Panc1 (cell line): Measurements from ENCODE around the gene SFT2D2. TPM values are rescaled to one million over a fixed set of nuclear protein-coding genes. Genes with fewer than 3 reads are reported as not detected.

Experiments used
- ATAC-seq: fragments of 200-7000 bp; cut with Tn5 transposase; 2 replicates; pipeline ENCODE4 v1.9.1; 2020; ENCODE audit warnings: mild to moderate bottlenecking, moderate library complexity
- BruUV-seq: library from RNA; stranded (reverse); fragments of 400-500 nt; replicated peaks from 2 replicates; lab custom pipeline; 2021; lab: Mats Ljungman, UMichigan
- CTCF ChIA-PET: fragments of 300-600 bp; sonication (Branson Sonifier 250); formaldehyde crosslinking; loops from one replicate; lab custom pipeline; 2022; ENCODE audit warnings: antibody characterized with exemption; lab: Charles Lee
- POLR2A ChIA-PET: fragments of 300-600 bp; sonication (Branson Sonifier 250); formaldehyde crosslinking; loops from one replicate; lab custom pipeline; 2022; ENCODE audit warnings: antibody characterized with exemption; lab: Charles Lee
- DNase-seq: peaks from one replicate; pipeline ENCODE4 v3.0.0-alpha.2; 2010; ENCODE audit warnings: low read depth, low spot score
- H3K27ac ChIP-seq: 2 replicates; pipeline ENCODE4 v1.5.1; 2011; ENCODE audit warnings: mild to moderate bottlenecking, low read length, inconsistent platforms
- H3K27me3 ChIP-seq: fragments of 200-500 bp; sonication (Bioruptor generic); 2 replicates; pipeline ENCODE4 v1.6.0; 2014; ENCODE audit warnings: low read length, inconsistent platforms; ENCODE audit not compliant: control insufficient read depth, insufficient read depth
- H3K36me3 ChIP-seq: fragments of 200-500 bp; sonication (Bioruptor generic); 2 replicates; pipeline ENCODE4 v1.5.1; 2014; ENCODE audit warnings: inconsistent platforms, mild to moderate bottlenecking, low read length, moderate library complexity; ENCODE audit not compliant: control insufficient read depth, insufficient read depth
- H3K4me1 ChIP-seq: 2 replicates; pipeline ENCODE4 v1.5.1; 2011; ENCODE audit warnings: inconsistent platforms, mild to moderate bottlenecking, low read length, moderate library complexity; ENCODE audit not compliant: control insufficient read depth, insufficient read depth
- H3K4me3 ChIP-seq, 2 experiments: 2 replicates each; pipeline ENCODE4 v1.5.1; 2011 to 2012; ENCODE audit warnings: low read depth in 2 of 2, low read length in 2 of 2, mild to moderate bottlenecking in 2 of 2, inconsistent platforms in 1 of 2, moderate library complexity in 1 of 2
- H3K9me3 ChIP-seq: fragments of 200-500 bp; sonication (Bioruptor generic); 2 replicates; pipeline ENCODE4 v1.5.1; 2014; ENCODE audit warnings: low read depth, mild to moderate bottlenecking, inconsistent platforms, low read length, moderate library complexity; ENCODE audit not compliant: control insufficient read depth, insufficient read depth
- CTCF ChIP-seq: fragments of 450-650 bp; IDR thresholded peaks from 2 replicates; pipeline ENCODE4 v1.5.1; 2017; ENCODE audit warnings: mild to moderate bottlenecking
- POLR2AphosphoS5 ChIP-seq: IDR thresholded peaks from 2 replicates; pipeline ENCODE4 v1.6.1; 2012; ENCODE audit warnings: mild to moderate bottlenecking, low read depth, low read length, moderate library complexity
- REST ChIP-seq, 2 experiments: IDR thresholded peaks; 2 replicates each; pipeline ENCODE4 v1.6.1; 2011 to 2012; ENCODE audit warnings: low read depth in 2 of 2, control low read depth in 1 of 2, low read length in 1 of 2, mild to moderate bottlenecking in 1 of 2, moderate library complexity in 1 of 2; ENCODE audit not compliant: insufficient read depth in 1 of 2
- SIN3A ChIP-seq: IDR thresholded peaks from 2 replicates; pipeline ENCODE4 v1.6.1; 2012; ENCODE audit warnings: low read depth, mild to moderate bottlenecking, low read length, moderate library complexity, borderline replicate concordance; ENCODE audit not compliant: insufficient read depth
- TCF7L2 ChIP-seq: IDR thresholded peaks from 2 replicates; pipeline ENCODE4 v1.6.1; 2011; ENCODE audit warnings: mild to moderate bottlenecking, low read depth, low read length, inconsistent platforms
- in situ Hi-C: cut with HindIII; loops from 2 replicates; pipeline ENCODE4 v1.10.0; 2016; ENCODE audit warnings: low sequenced_read_pairs, low pct_unique_long_range_greater_than_20kb
- intact Hi-C: fragments of 100-400 bp; cut with micrococcal nuclease; formaldehyde crosslinking; loops from one replicate; pipeline ENCODE4 v1.10.0; 2022; ENCODE audit not compliant: unreplicated experiment
- total RNA-seq: library from RNA; stranded (reverse); gene quantifications from one replicate; pipeline ENCODE4 v1.2.1, GENCODE V29; 2021; ENCODE audit not compliant: unreplicated experiment

Gene SFT2D2
- total RNA-seq, 1 experiment from 2014 or later, result 68.1 TPM

GRCh38 chr1:168266644-168267186 is 40.9 kb downstream of the SFT2D2 start:
- no peak overlapping the region for H3K27ac ChIP-seq
- in situ Hi-C loops (no loop called here), intact Hi-C loops (no loop called here)
- no TSS peak for BruUV-seq
- H3K4me3 ChIP-seq, result no peak overlapping the region
- TF ChIP-seq TCF7L2, result no peak
- no peak for TF ChIP-seq SIN3A
- TF ChIP-seq CTCF, result no peak
- no peak for TF ChIP-seq POLR2AphosphoS5
- no peak for TF ChIP-seq REST (IDR thresholded peaks at IDR 0.05; ENCODE audit: insufficient read depth in 1 of 2, low read depth in 2 of 2, low read length in 1 of 2)
- H3K27me3 ChIP-seq, result no peaks in the 10 kb centered on the region
- H3K4me1 ChIP-seq, result no peaks in the 10 kb centered on the region
- ChIA-PET POLR2A (no interaction called here), CTCF (no interaction called here)
- H3K9me3 ChIP-seq, result no peaks in the 10 kb centered on the region
- DNase-seq, result no peak
- no peaks in the 10 kb centered on the region for H3K36me3 ChIP-seq
- no peak for ATAC-seq

GRCh38 chr1:168271636-168272035 is 45.8 kb downstream of the SFT2D2 start:
- no peaks in the 10 kb centered on the region for H3K27me3 ChIP-seq
- DNase-seq (no peak), ATAC-seq (no peak)
- no TSS peak for BruUV-seq
- H3K9me3 ChIP-seq, result no peaks in the 10 kb centered on the region
- in situ Hi-C loops (no loop called here), intact Hi-C loops (no loop called here)
- POLR2A ChIA-PET, result no interaction called here
- no peak overlapping the region for H3K27ac ChIP-seq
- H3K36me3 ChIP-seq, result no peaks in the 10 kb centered on the region
- CTCF ChIA-PET, result no interaction called here
- no peaks in the 10 kb centered on the region for H3K4me1 ChIP-seq
- no peak overlapping the region for H3K4me3 ChIP-seq
- TF ChIP-seq TCF7L2 (no peak), CTCF (no peak), POLR2AphosphoS5 (no peak), SIN3A (no peak)
